HG03442 (cell line): ENCODE measurements around the gene PHLDA2.

Source experiments
- ATAC-seq: cut with Tn5 transposase; IDR thresholded peaks from one replicate; pipeline ENCODE4 v1.9.1; 2021; ENCODE audit warnings: mild to moderate bottlenecking, moderate library complexity; ENCODE audit not compliant: unreplicated experiment

PHLDA2 gene

DNA sequence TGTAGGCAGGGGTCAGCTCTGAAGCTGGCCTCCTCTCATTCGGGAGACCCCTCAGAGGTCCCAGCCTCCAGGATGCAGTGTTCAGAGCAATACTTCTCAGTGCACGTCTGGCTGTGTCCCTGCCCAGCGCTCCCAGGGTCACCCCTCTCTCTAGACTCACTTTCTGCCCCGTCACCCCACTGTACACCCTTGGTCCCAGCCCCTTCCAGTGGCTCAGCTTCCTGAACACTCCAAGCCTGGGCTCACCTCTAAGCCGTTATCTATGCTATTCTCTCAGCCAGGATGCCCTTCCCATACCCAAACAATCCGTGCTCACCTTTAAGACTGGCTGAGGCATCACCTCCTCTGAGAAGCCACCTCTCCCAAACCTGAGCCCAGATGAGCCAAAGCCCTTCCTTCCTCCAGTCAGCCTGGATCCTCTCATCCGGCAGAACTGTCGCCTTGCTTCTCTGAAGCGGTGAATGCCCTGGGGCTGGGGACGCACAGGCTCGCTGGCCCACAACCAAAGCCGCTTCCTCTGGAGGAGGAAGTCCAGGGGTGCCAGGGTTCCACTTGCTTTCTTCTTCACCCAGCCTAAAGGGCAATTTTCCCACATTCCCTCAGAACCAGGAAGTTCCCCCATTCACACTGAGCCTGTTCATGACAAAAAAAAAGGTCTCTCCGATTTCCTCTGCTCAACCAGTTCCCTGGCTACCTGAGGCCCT lies 30.0 kb downstream of the PHLDA2 start:
- no peak for ATAC-seq

DNA sequence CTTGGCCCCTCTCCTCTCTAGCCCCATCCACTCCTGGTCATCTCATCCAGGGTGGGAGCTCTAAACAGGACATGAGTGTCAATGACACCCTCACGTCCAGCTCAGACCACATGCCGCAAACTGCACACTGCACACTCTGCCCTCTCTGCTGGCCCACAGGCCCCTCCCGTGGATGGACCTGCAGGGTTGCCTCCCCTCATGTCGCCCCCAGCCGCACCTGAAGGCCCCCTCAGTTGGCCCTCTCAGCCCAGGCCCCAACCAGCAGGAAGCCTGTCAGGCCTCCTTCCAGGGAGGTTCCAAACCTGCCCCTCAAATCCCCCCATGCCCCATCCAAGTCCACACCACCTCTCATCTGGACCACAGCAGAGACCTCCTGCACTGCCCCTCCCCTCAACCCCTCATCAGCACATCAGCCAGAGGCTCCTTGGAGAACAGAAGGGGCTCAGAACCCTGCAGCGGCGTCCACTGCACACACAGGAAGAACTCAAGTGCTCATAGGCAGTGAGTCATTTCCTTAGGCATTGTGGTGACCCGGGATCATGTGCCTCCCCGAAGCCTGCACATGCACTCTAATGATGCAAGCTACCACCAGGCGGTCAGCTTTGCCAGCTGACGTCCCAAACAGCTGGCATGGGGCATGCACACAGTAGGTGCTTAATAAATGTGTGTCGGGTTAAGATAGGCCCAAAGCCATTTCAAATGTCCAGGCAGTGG lies 30.7 kb downstream of the PHLDA2 start:
- peak; percentile 35 for ATAC-seq

DNA sequence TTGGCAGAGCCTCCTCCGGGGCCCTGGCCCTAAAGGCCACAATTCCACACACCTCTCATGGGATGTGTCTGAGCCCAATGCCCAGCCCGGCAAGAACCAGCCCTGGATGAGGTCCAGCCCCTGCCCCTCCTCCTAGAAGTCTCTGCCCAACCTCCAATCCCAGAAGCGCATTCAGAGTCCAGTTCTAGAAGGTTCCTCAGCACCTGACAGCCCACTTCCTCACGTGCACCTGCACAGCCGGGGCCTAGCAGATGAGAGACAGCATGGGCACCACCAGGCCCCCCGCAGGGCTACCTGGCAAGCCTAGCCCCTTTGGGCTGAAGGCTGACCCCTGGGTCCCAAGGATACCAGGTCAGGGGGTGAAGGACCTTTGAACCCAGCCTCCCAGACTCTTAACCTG lies 32.2 kb downstream of the PHLDA2 start:
- ATAC-seq = no peak

DNA sequence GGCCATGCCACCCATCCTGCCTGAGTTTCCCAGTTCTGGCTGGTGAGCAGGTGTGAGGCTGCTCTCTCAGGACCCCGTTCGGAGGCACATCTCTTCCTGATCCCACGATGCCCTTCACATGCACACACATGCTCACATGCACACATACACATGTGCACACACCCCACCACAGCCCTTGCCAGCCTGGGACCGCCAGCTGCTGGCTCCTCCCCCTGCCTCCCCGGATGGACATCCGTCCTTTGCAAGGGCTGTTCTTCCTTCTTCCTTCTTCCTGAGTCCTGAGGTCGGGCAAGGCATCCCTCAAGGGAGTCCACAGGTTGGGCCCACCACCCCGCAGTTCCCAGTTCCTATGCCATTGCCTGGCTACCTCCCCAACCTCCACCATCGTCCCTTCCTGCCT lies 33.2 kb downstream of the PHLDA2 start:
- no peak for ATAC-seq

DNA sequence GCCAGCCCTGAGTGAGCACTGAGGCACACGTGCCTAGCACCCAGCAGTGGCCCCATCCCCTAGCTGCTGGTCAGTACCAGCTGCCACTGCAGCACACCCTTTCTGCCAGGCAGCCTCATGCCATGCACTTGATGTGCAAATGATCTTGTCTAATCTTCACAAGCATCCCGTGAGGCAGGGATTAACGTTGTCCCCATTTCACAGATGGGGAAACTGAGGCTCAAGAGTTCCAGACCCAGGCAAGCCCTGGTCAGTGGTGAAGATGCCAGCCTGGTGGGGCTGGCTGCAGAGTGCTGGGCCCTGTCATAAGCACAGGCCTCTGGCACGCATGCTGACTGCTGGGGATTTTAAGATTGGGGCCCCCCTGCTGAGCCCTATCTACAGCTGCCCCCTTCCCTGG lies 35.3 kb downstream of the PHLDA2 start:
- ATAC-seq = no peak

DNA sequence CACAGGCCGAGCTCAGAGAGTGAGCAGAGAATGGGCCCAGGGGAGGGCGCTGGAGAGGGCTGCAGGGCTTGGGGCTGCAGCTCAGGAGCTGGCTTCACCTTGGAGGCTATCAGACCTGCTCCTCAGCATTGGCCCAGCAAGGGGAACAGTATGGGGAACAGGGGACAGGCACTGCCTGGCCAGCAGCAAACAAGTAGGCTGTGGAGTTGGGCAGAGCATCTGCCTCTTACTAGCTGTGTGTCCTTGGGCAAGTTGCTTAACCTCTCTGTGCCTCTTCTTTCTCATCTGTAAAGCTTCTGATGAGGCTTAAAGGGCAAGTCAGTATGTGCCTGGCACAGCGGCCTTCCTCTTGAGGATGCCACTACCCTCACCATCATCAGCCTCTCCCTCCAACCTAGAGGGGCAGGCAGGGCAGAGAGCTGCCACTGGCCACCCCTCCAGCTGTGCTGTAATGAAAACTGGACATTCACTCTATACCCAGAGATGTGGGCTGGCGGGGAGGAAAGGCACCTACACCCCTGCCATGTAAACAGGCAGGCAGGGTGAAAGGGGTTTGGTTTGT lies 36.2 kb downstream of the PHLDA2 start:
- ATAC-seq = no peak

DNA sequence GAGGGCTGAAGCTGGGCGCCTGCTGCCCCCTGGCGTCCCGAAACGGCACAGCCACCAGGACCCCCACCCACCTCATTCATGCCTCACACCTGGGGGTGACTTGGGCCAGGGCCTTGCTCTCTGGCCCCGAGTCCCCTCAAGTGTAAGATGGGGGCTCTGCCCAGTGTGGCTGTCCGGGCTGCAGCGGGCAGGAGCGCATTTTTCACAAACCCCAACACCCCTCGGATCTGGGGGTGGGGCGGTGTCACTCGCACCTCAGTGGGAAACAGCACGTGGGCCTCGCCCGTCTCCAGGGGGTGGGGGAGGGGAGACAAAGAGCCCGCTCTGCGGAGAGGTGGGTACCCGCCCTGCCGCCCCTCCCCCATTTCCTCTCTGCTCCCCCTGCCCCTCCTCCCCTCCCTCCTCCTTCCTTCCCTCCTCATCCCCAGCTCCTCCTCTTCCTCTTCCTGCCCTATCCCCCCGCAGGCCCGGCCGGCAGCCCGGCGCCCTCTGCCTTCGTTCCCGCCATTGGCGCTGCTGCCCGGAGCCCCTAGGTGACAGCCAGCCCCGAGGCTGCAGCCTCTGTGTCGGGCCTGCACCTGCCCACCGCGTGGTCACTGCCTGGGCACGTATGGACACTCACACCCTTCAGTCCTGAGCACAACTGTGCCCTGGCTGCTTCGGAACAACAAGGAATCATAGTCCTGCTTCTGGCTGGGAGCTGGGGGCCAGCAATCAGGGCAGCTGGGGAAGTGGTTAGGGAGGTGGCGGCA lies 36.8 kb downstream of the PHLDA2 start:
- no peak for ATAC-seq

DNA sequence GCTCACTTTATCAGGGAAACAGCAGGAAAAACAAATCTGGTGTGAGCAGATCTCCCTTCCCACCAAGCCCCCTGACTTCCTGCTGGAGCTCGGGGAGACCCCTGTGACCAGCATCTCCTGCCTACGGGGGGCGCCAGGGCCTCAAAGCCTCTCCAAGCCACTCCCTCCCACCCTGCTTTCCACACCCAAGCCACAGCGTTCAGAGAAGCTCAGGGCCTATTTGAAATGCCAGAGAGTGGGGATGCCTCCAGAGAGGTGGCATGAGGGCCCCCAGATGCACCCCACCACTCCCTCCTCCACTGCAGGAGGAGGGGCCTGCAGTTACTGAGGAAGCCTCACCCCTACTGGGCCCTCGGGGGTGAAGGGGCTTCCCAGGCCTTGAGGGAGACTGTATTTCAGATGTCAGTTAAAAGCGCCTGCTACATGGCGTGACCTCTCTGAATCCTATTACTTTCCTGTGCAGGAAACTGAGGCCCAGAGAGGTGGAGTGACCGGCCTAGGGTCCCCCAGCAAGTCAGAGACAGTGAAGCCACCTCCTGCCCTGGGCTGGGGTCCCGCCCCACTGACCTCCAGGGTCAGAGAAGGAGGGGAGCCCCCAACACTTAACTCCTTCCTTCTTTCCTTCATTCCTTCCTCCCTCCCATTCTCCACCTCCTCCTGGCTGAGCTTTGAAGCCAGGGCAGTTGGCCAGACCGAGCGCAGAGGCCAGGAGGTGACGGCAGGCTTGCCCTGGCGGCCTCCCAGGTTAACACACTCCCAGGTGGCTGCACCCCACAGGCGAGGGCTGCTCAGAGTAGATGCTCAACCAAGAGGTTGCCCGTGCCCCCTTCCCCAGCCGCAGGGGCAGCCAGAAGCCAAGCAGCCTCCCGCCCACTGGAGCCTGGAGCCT lies 37.6 kb downstream of the PHLDA2 start:
- ATAC-seq = no peak

DNA sequence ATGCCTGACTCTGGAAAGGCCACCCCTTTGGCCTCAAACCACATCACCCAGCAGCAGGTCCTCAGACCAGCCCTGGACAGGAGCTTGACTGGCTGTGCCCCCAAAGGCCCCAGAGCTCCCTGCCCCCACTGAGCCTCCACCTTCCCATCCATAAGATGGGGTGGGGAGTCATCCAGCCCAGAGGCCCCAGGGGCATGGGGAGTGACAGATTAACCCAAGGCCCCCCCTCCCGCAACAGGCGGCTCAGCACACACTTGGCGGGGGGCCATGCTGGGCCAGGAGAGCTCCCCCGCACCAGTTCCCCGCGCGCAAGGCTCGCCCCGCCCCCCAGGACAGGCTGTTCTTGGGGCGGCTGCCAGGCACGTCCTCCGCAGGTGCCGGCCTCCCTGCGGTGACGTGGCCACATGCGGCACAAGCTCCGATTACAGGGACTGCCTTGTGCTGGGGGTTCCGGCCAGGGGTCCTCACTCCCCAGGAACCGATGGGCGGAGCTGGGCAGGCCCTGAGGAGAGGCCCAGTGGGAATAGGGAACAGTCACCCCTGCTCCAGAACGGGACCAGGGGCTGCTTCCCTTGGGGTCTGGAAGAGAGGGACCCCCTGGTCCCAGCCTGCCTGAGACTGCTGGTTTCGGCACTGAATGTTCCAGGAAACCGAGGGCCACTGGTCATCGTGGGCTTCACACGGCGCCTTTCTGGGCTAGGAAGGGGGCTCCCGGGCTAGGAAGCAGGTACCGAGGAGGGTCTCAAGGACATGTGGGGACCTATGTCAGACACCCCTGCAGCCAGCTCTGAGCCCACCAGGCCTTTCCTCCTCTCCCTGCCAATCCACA lies 38.5 kb downstream of the PHLDA2 start:
- ATAC-seq = no peak

DNA sequence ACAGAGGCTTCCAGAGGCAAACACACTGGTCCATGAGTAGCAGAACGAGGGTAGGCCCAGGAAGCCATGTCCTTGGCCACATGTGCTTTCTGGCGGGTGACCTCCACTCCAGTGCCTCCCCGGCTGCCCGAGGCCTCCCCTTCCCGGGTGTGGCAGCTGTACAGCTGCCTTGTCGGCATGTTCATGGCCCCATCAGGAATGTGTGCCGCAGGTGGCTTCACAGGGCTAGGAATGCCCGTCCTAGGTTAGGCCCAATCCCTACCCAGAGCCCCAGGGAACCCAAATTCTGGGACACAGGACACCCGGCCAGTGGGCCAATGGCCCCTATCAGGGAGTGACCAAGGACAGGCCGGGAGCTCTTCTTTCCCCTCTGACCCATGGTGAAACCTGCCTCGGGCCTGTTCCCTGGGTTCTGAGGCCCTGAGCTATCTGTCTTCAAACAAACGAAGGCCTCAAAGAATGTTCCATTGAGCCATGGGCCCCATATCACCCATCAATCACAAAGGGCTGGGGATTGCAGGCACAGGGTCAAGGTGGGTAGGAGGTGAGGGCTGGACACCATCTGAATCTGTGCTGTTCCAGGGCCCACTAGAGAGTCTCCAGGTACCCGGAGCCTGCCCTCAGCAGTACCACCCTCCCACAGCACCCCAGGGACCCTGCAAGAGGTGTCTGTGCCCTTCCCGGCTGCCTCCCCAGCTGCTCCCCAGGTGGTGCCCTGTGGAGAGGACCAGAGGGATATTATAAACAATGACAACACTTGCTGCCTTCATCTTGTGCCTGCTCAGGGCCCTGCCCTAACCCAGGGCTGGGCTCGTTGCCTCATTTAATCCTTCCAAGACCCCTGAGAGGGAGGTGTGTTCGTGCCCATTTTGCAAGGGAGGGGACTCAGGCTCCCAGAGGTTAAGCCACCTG lies 39.6 kb downstream of the PHLDA2 start:
- ATAC-seq = no peak

DNA sequence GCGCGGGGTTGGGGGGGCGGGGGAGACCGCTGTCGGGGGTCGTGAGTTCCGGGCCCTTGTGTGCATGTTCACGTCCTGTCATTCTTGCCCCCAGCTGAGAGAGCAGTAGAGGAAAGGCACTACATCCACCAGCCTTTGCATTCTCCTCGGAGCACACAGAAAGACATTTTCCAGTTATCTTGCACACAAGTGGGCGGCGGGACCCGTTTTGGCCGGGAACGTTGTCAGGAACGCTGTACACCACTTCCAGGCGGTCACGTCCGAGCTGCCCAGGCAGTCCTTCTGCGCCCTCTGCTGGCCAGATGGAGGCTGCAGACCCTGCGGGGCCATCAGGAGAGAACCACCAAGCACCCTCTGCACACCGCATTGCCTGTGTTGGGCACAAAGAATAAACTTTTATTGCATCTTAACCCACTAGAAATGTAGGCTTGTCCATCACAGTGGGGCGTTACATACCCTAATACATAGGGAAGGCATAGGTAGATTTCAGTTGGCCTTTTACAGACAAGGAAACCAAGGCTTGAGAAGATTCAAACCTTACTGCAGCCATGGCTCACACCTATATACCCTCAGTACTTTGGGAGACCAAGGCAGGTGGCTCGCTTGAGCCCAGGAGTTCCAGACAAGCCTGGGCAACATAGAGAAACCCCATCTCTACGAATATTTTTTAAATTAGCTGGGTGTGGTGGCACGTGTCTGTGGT lies 40.8 kb downstream of the PHLDA2 start:
- ATAC-seq = no peak

DNA sequence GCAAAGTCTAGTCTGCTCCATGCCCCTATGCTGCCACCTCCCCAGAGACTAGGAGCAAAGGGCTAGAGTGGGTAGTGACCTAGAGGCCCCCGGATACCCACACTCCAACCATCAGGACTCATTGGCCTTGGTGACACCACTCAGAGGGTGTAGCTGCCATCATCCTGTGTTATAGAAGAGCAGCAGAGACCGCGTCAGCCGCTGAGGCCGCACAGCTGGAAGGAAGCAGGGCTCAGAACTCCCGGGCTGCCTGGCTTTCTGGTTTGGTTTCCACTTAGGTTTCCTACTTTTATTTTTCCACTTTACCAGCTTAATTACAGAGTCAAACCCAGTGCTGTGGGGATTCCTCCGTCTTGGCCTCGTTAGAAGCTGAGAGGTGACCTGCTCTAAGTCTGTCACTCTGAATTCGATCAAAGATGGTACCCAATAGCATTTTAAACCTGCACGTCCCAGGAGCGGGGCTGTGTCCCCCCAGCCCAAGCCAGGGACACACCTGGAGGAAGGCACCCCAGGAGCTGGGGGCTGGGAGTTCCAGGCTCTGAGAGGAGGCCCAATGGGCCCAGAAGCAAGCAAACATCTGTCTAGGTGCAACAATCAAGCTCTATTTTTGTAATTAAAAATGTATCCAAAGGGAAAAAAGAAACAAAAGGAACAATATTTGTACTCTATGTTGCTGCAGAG lies 41.6 kb downstream of the PHLDA2 start:
- ATAC-seq = no peak

DNA sequence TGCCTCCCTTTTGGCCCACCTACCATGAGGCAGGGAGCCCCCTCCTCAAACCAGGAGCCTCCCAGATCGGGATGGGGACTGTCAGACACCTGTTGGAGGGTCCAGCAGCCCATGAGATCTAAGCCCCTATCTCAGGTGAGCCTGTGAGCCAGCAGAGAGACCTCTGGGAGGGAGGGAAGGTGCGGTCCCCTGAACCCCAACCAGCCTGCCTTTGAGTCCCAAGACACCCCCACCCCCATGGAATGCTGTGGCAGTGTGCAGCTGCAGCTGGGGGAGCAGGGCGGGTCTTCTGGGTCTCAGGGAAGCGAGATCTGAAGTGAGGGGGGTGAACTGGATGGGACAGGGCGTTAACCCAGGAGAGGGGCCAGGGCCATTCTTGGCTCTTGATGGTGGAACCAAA lies 42.3 kb downstream of the PHLDA2 start:
- ATAC-seq = no peak

DNA sequence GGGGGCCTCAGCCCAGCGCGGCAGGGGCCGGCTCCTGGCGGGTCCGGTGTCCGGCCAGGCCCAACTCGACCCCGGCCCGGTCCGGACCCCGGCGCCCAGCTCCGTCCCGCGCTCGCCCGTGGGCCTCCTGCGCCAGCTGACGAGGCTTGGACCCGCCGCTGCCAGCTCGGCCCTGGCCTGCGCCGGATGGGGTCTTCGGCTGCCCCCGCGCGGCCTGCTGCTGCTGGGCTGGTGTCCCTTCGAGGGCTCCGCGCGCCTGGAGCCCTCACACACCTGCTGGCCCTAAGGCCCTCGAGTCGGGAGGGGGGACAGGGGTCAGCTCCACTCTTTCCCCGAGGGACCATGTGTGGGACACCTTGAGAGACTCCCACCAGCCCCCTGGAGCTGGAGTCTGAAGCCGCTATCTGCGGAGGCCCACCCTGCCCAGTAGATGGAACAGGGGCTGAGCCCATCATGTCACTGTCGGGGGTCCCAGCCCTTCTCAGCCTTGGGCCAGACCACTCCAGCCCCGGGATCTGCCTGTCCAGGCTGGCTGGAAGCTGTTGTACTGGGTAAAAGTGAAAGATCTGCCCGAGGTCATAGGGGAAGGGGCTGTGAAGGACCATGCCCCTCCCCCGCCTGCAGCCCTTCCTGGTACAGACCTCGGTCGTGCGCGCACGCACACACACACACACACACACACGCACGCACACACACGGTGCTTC lies 42.9 kb downstream of the PHLDA2 start:
- peak; percentile 7 for ATAC-seq

DNA sequence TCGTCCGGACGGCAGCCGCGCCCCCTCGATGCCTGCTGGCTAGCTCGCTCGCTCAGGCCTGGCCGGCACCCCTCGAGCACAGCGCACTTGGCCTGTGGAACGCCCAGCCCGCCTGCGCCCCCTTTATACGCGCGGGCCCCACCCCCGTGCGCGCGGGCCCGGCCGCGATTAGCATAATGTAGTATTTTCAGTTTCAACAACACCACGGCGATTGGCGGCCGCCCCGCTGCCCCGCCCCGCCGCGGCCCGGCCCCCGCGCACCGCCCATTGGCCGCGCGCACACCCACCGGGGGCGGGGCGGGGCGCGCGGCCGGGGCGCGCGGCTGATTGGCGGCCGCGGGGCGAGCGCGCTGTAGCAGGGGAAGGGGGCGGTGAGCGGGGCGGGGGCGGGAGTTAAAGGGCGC lies 43.5 kb downstream of the PHLDA2 start, which contains the start of gene CDKN1C:
Gene CDKN1C, minus strand, starts transcription at position 98 of the 404 bp plus-strand sequence. CDS start 319 bp downstream, outside the sequence.
- peak; percentile 62 for ATAC-seq

DNA sequence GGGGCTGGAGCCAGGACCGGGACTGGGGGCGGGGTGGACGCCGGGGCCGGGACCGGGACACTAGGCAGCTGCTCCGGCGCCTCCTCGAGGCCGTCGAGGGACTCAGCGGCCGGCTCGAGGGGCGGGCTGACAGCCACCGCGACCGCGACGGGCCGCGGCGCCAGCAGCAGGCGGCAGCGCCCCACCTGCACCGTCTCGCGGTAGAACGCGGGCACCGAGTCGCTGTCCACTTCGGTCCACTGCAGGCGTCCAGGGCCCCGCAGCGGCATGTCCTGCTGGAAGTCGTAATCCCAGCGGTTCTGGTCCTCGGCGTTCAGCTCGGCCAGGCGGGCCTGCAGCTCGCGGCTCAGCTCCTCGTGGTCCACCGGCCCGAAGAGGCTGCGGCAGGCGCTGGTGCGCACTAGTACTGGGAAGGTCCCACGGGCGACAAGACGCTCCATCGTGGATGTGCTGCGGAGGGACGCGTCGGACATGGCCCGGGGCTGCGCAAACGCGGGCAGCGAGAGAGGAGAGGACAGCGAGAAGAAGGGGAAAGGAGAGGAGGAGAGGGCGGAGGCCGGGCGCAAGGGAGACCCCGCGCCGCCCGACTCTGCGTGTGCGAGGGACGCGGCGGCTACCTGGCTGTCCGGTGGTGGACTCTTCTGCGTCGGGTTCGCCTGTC lies 44.1 kb downstream of the PHLDA2 start:
- ATAC-seq = no peak
